ENCODE measurements around the gene CBLC.

The CBLC gene

GRCh38 chr19:44746946-44747738 is 30.5 kb upstream of the CBLC start:
- peak in 1 of 2 experiments; percentile 58 for DNase-seq

GRCh38 chr19:44747739-44748425 is 29.8 kb upstream of the CBLC start:
- DNase-seq = peak in 1 of 2 experiments; percentile 48

GRCh38 chr19:44748426-44749254 is 29.1 kb upstream of the CBLC start, which contains the start of gene BCL3:
BCL3 (plus strand) TSS chr19:44748708; CDS start chr19:44748791, 83 bp downstream.
- peak in 1 of 2 experiments; percentile 46 for DNase-seq

DNA sequence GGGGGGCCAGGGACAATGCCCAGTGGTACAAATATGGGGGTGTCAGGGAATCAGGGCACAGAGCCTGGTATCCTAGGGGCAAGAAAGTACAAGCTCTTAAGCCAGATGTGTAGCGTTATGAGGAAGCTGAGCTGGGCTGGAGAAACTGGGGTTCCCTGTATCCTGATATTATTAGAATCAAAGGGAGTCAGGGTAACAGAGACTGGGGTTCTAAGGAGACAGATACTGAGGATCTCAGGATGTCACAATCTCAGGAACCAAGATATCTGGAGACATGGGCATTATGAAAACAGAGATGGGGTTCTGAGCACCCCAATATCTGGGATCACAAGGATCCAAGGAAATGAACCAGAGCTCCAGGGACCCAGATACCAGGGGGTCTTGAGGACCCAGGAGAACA is 28.4 kb upstream of the CBLC start:
- DNase-seq = no peak

- no peak for DNase-seq
Measured at GRCh38 chr19:44749994-44750393, 27.7 kb upstream of the CBLC start.

- no peak for DNase-seq
Measured at GRCh38 chr19:44752123-44752815, 25.4 kb upstream of the CBLC start.

GRCh38 chr19:44752816-44753625 is 24.7 kb upstream of the CBLC start:
- peak; percentile 65 to 87 for DNase-seq

- no peak for DNase-seq
Measured at GRCh38 chr19:44753626-44753931, 24.1 kb upstream of the CBLC start.

DNA sequence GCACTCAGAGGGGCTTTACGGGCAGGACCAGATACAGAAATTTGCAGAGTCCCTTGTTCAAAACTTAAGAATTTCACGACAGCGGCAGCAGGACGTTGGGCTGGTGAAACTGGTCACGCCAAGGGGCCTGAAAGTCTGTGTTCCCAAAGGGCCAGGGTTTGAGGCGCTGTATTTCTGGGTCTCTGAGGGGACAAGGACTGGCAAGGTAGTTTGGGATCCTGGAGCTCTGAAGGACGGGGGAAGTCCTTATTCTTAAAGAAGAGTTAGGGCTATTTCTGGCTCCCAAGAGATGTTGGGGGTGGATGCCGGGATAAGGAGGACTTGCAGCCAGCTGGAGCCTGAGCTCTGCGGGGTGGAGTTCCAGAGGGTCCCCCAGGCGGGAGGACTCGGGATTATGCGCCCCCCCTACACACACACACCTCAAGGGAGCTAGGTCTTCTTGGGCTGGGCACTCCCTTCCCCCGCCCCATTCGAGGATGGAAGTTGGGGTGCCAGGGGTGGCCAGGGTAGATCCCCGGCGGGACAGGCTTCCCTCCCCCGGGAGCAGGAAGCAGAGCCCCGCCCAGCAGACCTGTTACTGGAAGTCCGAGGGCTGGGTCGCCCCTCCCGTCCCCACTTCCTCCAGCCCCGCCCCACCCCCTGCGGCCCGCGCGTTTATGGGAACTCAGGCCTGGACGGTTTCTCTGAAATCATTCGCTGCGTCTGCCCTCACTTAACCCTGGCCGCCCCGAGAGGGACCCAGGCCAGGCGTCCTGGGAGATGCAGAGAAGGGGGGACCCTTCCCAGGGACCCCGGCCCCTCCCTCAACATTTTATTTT is 23.5 kb upstream of the CBLC start:
- peak in 1 of 2 experiments; percentile 81 for DNase-seq

DNA sequence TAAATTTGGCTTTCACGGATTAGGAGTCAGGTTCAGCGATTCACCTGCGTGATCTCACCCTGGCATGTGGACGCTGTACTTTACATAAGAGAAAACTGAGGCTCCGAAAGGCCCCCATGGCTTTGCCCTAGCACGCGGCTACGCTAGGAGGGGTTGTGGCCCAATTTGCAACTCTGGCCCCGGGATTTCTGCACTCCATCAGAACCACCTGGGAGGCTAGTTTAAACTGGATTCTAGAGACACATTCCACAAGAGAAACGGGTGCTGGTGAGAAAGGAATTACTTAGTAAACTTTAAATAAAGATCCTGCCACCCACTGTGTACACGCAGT is 23.0 kb upstream of the CBLC start:
- no peak for DNase-seq

- no peak for DNase-seq
Measured at GRCh38 chr19:44755219-44755618, 22.5 kb upstream of the CBLC start.

DNA sequence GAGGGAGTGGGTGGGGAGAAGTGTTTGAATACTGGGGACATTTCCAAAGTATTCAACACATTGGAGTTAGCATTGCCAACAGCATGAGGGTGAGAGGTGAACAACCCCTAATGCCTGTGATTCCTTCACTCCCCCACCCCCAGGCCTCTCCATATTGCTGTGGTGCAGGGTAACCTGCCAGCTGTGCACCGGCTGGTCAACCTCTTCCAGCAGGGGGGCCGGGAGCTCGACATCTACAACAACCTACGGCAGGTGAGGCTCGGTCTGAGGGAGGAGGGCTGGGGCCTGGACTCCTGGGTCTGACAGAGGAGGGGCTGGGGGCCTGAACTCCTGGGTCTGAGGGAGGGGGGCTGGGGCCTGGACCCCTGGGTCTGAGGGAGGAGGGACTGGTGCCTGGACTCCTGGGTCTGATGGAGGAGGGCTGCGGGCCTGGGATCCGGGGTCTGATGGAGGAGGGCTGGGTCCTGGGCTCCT is 21.6 kb upstream of the CBLC start:
- no peak for DNase-seq

- DNase-seq = peak; percentile 31 to 79
Measured at GRCh38 chr19:44757057-44757734, 20.5 kb upstream of the CBLC start.

DNA sequence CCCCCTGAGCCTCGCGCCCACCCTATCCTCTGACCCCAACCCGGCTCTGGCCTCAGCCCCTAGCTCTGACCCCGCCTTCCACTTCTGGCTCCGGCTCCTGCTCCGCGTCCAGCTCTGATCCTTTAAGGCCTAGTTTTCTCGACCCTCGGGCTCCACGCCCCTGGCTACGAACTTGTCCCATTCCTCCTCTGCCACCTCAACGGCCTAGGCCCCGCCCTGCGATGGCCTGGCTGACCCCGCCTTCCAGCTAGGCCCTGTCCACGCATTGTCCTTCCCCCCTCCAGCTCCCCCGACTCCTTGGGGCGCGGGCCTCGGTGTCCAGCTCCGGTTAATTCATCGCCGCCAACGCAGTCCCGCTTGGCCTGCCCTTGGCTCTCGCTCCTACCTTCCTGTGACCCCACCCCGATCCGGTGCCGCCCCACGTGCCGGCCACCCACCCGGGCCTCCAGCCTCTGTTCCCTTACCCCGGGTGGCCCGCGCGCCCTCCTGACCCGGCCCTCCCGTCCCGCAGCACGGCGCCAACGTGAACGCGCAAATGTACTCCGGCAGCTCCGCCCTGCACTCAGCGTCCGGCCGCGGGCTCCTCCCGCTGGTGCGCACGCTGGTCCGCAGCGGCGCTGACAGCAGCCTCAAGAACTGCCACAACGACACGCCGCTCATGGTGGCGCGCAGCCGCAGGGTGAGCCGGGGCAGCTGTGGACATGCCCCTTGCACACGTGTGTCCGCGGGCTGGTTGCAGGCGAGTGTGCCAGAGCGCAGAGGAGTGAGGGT is 19.8 kb upstream of the CBLC start:
- DNase-seq = peak; percentile 18 to 87

DNA sequence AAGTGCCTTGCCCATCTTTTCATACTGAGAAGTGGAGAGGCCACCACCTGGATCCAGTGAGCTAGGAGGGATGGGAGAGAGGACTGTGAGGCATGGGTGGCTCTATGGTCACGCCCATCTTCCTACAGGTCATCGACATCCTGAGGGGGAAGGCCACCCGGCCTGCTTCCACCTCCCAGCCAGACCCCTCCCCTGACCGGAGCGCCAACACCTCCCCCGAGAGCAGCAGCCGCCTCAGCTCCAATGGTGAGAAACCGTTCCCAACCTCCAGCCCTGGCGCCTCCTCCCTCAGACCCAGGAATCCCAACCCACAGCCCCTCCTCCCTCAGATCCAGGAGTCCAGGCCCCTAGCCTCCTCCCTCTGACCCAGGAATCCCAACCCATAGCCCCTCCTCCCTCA is 19.1 kb upstream of the CBLC start:
- no peak for DNase-seq

DNA sequence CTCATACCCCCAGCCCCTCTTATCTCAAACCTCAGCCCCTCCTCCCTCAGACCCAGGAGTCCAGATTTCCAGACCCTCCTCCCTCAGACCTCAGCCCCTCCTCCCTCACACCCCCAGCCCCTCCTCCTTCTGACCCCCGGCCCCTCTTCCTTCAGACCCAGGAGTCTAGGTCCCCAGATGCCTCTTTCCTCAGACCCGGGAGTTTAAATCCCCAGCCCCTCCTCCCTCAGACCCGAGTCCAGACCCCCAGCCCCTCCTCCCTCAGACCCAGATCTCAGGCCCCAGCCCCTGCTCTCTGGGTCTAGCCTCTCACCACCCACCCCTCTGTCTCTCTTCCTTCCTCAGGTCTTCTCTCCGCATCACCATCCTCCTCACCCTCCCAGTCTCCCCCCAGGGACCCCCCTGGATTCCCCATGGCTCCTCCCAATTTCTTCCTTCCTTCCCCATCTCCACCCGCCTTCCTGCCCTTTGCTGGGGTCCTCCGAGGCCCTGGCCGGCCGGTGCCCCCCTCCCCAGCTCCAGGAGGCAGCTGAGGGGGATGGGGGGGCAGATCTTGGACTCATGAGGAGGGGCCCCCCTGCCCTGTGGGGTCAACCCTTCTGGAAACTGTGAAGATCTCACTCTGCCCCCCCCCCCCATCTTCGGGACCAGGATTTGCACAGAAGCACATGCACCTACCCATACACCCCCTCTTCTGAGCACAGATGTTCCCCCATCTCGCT is 18.4 kb upstream of the CBLC start:
- DNase-seq = no peak

GRCh38 chr19:44762038-44762437 is 15.7 kb upstream of the CBLC start:
- no peak for DNase-seq

DNA sequence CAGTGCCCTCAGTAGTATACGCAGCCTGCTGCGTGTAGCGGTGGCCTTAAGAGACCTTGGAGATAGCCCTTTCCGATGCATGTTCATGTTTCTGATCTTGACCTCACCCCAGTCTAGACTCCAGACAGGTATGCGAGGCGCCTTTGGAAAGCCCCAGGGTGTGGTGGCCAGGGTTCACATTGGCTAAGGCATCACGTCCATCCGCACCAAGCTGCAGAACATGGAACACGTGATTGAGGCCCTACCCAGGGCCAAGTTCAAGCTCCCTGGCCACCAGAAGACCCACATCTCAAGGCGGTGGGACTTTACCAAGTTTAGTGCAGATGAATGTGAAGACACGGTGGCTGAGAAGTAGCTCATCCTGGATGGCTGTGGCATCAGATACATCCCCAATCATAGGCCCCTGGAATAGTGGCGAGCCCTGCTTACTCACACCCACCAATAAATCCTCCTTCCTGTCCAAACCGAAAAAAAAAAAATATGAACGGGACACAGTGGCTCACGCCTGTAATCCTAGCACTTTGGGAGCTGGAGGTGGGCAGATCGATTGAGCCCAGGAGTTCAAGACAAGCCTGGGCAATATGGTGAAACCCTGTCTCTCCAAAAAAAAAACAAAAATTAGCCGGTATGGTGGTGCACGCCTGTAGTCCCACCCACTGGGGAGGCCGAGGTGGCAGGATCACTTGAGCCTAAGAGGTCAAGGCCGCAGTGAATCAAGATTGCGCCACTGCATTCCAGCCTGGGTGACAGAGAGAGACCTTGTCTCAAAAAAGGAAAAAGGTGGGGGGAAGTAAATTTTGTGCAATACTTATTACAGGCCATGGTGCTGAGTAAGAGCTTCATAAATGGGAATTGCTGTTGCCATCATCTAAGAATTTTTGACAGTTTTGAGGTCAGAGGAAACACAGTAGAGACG is 12.4 kb upstream of the CBLC start:
- no peak for DNase-seq

Data from NCI-H526 (cell line).